Eye (tissue), 1 donor: ENCODE measurements around the gene TPD52L2.
"Not testable (repeated sequence)": the region's sequence is repeated elsewhere in the genome, so short reads cannot be mapped to it uniquely, and the experiment has no call there.

ENCODE experiments used
- DNase-seq: peaks from one replicate; pipeline ENCODE4 v3.0.0-alpha.2; 2015

The TPD52L2 gene

DNA sequence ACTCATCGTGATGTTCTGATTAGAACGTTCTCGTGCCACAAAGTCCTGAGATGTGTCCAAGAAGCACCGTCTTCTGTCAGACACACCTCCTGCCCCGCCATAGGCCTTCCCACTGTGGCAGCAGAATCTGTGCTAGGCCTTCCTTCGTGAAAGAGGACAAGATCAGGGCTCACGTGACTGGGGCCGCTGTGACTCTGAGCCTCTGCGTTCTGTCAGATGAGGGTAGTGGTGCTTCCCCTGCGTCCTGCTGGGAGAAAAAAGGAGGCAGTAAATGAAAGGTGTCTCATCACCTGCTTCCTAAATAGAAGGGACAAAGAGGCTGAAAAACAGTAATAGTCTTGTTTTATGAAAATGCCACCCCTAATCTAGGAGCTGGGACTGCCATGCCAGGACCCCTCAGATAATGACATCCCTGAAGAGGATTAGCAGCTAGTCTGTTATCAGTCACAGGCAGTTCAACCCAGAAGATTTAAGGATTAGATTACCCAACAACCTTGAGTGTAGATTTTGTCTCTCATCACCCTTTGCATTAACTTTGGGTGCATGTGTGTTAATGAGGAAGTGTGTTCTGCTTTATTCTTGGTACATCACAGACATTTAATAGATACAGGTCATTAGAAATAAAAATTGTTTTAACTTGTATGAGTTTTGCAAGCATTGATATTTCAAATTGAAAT is 34.0 kb downstream of the TPD52L2 start:
- DNase-seq = no peak

GRCh38 chr20:63900413-63900812 is 35.3 kb downstream of the TPD52L2 start:
- DNase-seq = no peak

- no peak for DNase-seq
Measured at GRCh38 chr20:63903796-63904561, 38.9 kb downstream of the TPD52L2 start.

GRCh38 chr20:63908008-63908682 is 43.1 kb downstream of the TPD52L2 start:
- no peak for DNase-seq

GRCh38 chr20:63911176-63911575 is 46.1 kb downstream of the TPD52L2 start:
- peak; percentile 14 for DNase-seq

DNA sequence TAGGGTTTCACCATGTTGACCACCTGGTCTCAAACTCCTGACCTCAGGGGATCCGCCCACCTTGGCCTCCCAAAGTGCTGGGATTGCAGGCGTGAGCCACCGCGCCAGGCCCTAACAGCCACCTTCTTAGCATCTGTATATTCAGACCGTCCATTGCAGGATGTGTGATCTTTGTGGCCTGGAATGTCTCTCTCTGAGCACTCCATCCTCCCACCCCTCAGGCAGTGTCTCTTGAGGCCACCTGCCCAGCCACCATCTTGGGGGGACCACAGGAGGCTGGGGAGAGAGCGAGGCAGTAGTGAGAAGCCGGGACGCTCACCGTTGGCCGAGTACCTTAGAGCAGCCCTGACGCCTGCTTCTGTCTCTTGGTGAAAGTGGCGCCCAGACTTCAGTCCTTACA is 48.7 kb downstream of the TPD52L2 start:
- DNase-seq = no peak

DNA sequence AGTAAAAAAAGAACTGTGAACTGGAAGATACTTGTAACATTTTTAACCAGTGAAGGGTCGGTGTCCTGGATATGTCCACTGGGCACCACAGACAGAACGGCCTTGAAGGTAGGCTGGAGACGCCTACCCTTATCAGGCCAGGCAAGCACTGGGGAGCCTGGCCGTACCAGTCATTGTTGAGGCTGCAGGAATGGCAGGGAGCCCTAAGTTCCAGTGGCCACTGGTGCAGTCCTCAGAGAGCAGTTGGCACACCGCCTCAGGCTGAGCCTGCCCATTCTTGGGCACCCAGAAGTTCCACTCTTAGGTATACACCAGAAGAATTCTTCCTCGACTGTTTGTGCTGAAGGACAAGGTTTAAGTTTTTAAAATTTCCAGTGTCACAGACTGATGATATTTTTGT is 50.4 kb downstream of the TPD52L2 start:
- DNase-seq = no peak

DNA sequence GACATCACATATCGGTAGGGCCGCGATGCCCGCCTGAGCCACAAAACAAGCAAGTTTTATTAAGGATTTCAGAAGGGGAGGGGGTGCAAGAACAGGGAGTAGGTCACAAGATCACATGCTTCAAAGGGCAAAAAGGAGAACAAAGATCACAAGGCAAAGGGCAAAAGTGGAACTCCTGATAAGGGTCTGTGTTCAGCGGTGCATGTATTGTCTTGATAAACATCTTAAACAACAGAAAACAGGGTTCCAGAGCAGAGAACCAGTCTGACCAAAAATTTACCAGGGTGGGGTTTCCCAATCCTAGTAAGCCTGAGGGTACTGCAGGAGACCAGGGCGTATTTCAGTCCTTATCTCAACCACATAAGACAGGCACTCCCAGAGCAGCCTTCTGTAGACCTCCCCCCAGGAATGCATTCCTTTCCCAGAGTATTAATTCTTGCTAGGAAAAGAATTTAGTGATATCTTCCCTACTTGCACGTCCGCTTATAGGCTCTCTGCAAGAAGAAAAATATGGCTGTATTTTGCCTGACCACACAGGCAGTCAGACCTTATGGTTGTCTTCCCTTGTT is 51.4 kb downstream of the TPD52L2 start:
- DNase-seq = not testable (repeated sequence)

DNA sequence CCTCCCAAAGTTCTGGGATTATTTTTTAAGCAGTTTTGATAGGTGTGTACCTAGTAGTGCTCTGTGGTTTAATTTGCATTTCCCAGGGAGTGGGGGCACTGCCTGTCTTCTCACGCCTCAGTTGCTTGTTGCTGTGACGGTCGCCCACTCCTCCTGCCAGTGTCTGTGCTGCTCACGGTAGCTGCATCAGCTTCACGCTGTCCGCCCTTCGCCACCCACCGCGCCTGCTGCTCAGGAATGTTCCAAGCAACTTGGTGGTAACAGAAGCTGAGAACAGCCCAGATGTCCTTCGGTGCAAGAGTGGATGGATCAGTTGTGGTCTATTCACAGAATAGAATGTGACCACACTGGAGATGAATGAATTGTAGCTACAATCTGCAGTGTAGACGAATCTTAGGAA is 52.7 kb downstream of the TPD52L2 start:
- DNase-seq = no peak

GRCh38 chr20:63919130-63919529 is 54.1 kb downstream of the TPD52L2 start:
- DNase-seq = no peak

- no peak for DNase-seq
Measured at GRCh38 chr20:63920226-63920625, 55.2 kb downstream of the TPD52L2 start.

DNA sequence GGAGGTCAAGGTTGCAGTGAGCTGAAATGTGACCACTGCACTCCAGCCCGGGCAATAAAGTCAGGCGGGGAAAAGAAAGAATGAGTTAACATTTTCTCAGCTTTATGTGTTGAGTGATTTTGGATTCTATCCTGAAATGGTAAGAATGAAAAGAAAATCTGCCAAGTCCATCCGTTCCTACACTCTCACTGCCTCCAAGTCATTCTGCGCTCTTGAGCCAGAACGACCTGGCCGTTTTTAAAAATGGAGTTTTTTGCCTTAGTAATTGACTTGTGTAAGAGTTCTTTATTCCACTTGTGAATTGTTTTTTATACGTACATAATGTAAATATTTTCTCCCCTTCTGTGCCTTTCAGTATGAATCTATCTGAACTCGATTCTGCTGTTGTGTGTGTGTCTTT is 58.6 kb downstream of the TPD52L2 start:
- DNase-seq = no peak

GRCh38 chr20:63924241-63924640 is 59.2 kb downstream of the TPD52L2 start:
- DNase-seq = no peak

DNA sequence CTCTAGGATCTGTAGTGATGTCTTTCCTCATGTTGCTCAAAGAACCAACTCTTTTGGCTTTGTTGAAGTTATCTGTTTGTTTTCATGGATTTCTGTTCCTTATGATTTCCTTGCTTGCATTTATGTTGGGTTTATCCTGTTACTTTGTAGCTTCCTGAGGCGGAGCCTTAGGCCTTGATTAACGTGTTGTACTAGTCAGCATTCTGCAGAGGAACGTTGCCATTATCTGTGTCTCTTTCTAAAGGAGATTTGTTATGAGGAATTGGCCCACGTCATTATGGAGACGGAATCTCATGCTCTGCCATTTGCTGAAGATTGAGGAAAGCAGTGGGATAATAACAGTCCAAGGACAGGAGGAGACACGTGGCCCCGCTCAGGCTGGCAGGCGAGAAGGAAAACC is 61.2 kb downstream of the TPD52L2 start:
- no peak for DNase-seq

DNA sequence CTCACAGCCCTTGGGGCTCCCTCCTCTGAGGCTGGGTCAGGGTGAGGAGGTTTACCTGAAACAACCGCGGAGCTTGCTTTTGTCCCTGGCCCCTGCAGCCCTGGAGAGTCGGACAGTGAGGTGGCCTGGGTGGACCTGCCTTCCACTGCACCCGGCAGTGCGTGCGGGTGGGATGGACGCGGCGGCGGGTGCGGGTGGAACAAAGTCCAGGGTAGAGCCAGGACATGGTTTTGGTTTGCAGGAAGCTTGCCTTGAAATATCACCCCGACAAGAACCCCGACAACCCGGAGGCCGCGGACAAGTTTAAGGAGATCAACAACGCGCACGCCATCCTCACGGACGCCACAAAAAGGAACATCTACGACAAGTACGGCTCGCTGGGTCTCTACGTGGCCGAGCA is 64.0 kb downstream of the TPD52L2 start:
- no peak for DNase-seq

- DNase-seq = not testable (repeated sequence)
Measured at GRCh38 chr20:63929473-63929883, 64.4 kb downstream of the TPD52L2 start.

DNA sequence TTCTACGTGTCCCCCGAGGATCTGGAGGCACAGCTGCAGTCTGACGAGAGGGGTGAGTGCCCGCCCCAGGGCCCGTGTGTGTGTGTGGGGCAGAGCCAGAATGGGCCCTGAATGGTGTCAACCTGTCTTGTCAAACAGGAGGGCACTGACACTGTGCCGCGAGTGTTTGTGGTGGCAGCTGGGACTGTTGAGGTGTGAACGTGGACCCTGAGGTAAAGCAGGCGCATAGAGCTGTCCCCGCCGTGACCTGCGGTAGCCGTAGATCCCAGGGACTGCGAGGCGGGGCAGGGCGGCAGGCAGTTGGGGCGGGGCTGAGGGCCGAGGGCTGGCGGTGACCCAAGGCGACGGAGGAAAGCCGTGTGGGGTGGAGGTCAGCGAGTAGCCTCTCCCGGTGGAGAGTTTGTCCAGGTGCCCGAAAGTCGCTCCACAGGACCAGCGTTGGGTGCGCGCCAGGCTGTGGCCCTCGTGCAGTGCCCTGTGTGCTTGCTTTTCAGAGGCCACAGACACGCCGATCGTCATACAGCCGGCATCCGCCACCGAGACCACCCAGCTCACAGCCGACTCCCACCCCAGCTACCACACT is 66.0 kb downstream of the TPD52L2 start:
- DNase-seq = no peak

- DNase-seq = no peak
Measured at GRCh38 chr20:63931735-63932134, 66.7 kb downstream of the TPD52L2 start.

GRCh38 chr20:63932606-63933160 is 67.6 kb downstream of the TPD52L2 start:
- no peak for DNase-seq

DNA sequence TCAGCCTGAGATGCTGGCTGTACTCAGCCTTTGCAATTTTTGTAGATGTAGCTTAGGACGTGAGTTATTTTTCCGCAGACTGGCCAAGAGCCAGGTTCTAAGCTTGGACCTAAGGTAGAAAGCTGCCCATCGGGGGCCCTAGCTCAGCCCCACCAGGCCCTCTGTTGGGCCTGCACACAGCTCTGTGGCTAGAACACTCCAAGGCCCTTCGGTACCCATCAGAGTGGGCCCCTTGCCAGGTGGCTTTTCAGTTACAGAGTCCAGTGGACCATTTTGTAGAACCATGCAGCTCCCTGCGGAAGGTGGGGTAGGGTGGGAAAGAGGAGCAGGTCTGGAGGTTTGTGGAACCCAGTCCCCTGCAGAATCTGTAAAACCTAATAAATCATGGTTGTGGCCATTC is 68.6 kb downstream of the TPD52L2 start:
- DNase-seq = no peak

- no peak for DNase-seq
Measured at GRCh38 chr20:63934271-63935068, 69.4 kb downstream of the TPD52L2 start.

- no peak for DNase-seq
Measured at GRCh38 chr20:63935447-63935846, 70.4 kb downstream of the TPD52L2 start.
